GM12801 (cell line): ENCODE measurements around the gene GPR61.

Experiments
- TF ChIP-seq, protein P1 (sequence below): IDR thresholded peaks from one replicate; pipeline ENCODE4 v1.5.1; 2011; ENCODE audit warnings: control low read depth; ENCODE audit not compliant: insufficient read length; ENCODE audit errors: extremely low read depth

The GPR61 gene

DNA sequence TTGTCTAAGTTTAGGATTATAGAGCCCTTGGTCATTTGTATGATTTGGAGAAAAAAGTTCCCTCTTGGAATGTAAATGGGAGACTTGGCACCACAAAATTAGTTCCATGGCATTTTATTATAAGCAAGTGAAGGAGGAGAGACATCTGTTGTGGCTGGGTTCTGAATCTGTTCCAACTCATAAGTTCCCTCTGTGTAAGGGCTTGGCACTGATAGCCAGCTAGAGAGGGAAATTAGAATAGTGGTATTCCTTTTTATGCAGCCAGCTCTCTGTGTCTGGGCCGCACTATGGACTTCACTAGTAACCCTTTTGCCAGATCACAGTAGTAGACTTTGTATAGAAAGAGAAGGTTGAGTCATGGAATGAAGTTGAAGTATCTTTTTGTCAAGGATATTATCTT, 39.8 kb downstream of the GPR61 start:
- TF ChIP-seq, protein P1, sequence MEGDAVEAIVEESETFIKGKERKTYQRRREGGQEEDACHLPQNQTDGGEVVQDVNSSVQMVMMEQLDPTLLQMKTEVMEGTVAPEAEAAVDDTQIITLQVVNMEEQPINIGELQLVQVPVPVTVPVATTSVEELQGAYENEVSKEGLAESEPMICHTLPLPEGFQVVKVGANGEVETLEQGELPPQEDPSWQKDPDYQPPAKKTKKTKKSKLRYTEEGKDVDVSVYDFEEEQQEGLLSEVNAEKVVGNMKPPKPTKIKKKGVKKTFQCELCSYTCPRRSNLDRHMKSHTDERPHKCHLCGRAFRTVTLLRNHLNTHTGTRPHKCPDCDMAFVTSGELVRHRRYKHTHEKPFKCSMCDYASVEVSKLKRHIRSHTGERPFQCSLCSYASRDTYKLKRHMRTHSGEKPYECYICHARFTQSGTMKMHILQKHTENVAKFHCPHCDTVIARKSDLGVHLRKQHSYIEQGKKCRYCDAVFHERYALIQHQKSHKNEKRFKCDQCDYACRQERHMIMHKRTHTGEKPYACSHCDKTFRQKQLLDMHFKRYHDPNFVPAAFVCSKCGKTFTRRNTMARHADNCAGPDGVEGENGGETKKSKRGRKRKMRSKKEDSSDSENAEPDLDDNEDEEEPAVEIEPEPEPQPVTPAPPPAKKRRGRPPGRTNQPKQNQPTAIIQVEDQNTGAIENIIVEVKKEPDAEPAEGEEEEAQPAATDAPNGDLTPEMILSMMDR, result no peak

DNA sequence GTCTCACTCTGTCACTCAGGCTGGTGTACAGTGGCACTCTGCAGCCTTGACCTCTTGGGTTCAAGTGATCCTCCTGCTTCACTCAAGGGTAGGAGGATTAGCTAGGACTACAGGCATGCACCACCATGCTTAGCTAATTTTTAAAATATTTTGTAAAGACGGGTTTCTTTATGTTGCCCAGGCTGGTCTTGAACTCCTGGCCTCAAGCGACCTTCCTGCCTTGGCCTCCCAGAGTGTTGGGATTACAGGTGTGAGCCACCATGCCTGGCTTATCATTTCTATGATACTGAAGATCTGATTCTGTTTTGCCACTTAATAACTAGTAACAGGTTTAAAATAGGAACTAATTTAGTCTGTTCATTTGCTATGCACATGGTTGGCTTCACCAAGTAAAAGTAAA, 42.3 kb downstream of the GPR61 start:
- TF ChIP-seq, protein P1, result no peak

DNA sequence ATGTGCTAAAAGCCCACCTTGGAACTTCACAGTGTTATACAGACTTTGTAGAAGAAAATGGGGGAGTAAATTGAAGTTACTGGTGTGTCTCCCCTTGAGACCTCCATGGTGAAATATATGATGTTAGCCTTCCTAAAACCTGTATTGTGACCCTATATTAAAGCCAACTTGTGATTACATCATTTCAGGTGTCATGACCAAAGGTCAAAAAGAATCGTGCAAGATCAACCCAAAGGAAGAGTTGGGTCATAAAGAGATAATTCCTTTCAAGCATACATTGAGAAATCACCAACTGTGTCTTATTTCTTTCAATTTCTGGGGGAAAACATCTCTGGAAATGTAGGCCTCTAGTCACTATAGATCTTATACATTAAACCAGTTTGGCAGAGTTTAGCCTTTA, 45.1 kb downstream of the GPR61 start:
- TF ChIP-seq, protein P1, result no peak

DNA sequence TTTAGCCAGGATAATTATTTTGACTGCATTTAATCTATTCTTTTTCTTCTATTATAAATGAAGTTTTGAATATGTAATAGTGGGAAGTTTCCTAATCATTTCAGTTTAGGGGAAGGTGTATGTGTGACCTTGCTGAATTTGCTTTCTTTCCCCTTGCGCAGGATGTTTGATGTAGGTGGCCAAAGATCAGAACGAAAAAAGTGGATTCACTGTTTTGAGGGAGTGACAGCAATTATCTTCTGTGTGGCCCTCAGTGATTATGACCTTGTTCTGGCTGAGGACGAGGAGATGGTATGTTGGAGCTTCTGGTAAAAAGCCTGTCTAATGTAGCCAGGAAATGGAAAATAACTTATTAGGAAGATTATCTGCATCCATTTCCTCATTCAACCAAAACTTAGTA, 46.4 kb downstream of the GPR61 start:
- TF ChIP-seq, protein P1, result no peak

DNA sequence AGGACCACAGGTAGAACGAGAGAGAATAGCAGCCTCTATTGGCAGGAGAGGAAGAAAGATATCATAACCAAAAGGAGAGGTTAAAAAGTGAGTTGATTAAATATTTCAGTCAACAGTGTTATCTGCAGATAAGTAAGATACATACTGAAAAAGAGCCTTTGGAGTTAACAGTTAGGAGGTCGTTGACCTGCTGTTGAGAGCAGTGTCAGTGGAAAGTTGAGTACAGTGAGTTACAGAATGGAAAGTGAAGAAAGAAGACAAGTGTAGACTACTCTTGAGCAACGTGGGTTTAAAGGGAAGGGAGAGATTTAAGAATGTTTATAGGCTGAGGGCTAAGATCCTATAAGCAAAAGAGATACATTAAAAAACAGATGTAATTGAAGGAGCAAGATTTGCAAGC, 49.5 kb downstream of the GPR61 start:
- TF ChIP-seq, protein P1, result no peak

DNA sequence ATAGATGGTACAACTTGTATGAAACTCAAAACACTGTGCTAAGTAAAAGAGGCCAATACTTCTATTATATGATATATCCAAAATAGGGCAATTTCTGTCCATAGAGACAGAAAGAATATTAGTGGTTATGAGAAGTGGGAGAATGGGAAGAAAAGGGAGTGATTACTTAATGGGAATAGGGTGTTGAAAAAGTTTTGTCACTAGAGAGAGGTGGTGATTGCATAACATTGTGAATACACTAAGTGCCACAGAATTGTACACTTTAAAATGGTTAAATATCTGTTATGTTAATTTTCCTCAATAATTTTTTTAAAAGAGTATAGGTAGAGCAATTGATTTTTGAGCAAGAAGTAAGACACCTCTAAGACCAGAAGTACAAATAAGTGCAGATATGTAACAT, 50.0 kb downstream of the GPR61 start:
- TF ChIP-seq, protein P1, result no peak

DNA sequence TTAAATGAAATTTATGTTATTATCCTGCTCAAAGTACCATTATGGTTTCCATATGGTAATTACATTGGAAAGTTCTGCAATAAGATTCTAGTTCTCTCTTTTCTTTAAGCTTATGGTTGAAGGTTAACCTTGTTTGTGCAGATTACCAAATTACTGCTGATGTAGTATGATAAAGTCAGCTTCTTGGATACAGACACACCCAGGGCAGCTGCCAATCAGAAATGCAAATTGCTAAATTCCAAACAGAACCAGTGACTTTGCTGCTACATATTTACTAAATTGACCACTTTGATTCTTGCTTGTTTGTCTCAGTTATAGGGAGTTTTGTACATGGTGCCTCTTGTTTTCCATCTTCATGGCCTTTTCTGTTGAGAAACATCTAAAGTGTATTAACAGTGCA, 53.2 kb downstream of the GPR61 start:
- TF ChIP-seq, protein P1, result no peak

DNA sequence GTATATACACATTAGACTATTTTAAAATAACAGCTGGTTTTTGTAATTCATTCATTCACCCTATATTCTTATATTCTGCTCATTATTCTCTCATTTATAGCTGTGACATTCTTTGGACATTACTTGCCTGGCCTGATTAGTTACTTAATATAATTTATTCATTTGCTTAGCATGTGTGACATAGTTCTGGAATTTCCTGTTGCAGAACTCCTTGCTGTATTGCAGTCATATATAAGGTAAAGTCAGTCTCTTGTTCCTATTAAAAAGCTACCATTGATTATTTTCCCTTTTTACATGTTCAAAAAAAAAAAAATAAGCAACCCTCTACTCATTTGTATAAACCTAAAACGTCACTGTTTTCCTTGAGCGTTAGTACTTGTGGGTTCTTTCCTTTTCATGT, 55.9 kb downstream of the GPR61 start:
- TF ChIP-seq, protein P1, result no peak
